GM23338 (cell line): Measurements from ENCODE around the gene AFAP1. TPM values are rescaled to one million over a fixed set of nuclear protein-coding genes. Genes with fewer than 3 reads are reported as not detected.

Experiments
- ATAC-seq: fragments of 200-7000 bp; cut with Tn5 transposase; 3 replicates; pipeline ENCODE4 v1.9.1; 2020
- DNase-seq: peaks from one replicate; pipeline ENCODE4 v3.0.0-alpha.2; 2015; ENCODE audit warnings: low spot score
- H2AFZ ChIP-seq: fragments of 200-600 bp; sonication (generic); 2 replicates; pipeline ENCODE4 v1.8.0; 2016; ENCODE audit warnings: antibody characterized with exemption, mild to moderate bottlenecking, moderate library complexity
- H3F3A ChIP-seq: fragments of 200-600 bp; sonication (generic); replicated peaks from 2 replicates; pipeline ENCODE4 v1.8.0; 2017; ENCODE audit warnings: antibody characterized with exemption, mixed run types, low read depth
- H3K27ac ChIP-seq: fragments of 200-600 bp; sonication (generic); 2 replicates; pipeline ENCODE4 v1.6.1; 2016; ENCODE audit warnings: low read depth
- H3K27me3 ChIP-seq: fragments of 200-600 bp; sonication (generic); 2 replicates; pipeline ENCODE4 v1.8.0; 2016; ENCODE audit warnings: mild to moderate bottlenecking, mixed run types, moderate library complexity; ENCODE audit not compliant: insufficient read depth
- H3K36me3 ChIP-seq: fragments of 200-600 bp; sonication (generic); 2 replicates; pipeline ENCODE4 v1.8.0; 2016; ENCODE audit warnings: mild to moderate bottlenecking; ENCODE audit not compliant: insufficient read depth
- H3K4me1 ChIP-seq: fragments of 200-600 bp; sonication (generic); 2 replicates; pipeline ENCODE4 v1.8.0; 2016; ENCODE audit warnings: mild to moderate bottlenecking, moderate library complexity; ENCODE audit not compliant: insufficient read depth
- H3K4me2 ChIP-seq: fragments of 200-600 bp; sonication (generic); 2 replicates; pipeline ENCODE4 v1.7.1; 2017; ENCODE audit warnings: mixed run types
- H3K4me3 ChIP-seq: fragments of 200-600 bp; sonication (generic); 2 replicates; pipeline ENCODE4 v1.6.1; 2016; ENCODE audit warnings: mixed run types
- H3K79me2 ChIP-seq: fragments of 200-600 bp; sonication (generic); replicated peaks from 2 replicates; pipeline ENCODE4 v1.8.0; 2017; ENCODE audit warnings: mild to moderate bottlenecking; ENCODE audit not compliant: insufficient read depth
- H3K9me2 ChIP-seq: fragments of 200-600 bp; sonication (generic); 2 replicates; pipeline ENCODE4 v1.8.0; 2017; ENCODE audit not compliant: insufficient read depth
- H4K20me1 ChIP-seq: fragments of 200-600 bp; sonication (generic); replicated peaks from 2 replicates; pipeline ENCODE4 v1.8.0; 2017; ENCODE audit warnings: mild to moderate bottlenecking; ENCODE audit not compliant: insufficient read depth
- H3K27ac Mint-ChIP-seq: 2 replicates; pipeline ENCODE4 v1.8.0; 2020; ENCODE audit warnings: inconsistent platforms, mild to moderate bottlenecking, moderate library complexity, mixed read lengths
- H3K27me3 Mint-ChIP-seq: 3 replicates; pipeline ENCODE4 v1.8.0; 2022; ENCODE audit warnings: low read depth, mild to moderate bottlenecking, moderate library complexity, mixed read lengths, inconsistent platforms; ENCODE audit not compliant: insufficient read depth, poor library complexity
- H3K36me3 Mint-ChIP-seq: 3 replicates; pipeline ENCODE4 v1.8.0; 2021; ENCODE audit warnings: low read depth, mild to moderate bottlenecking, inconsistent platforms, moderate library complexity, mixed read lengths
- H3K4me1 Mint-ChIP-seq: 3 replicates; pipeline ENCODE4 v1.8.0; 2020; ENCODE audit warnings: mild to moderate bottlenecking, inconsistent platforms, mixed read lengths
- H3K4me3 Mint-ChIP-seq: 3 replicates; pipeline ENCODE4 v1.8.0; 2021; ENCODE audit warnings: moderate library complexity, mild to moderate bottlenecking, inconsistent platforms, mixed read lengths
- H3K9me3 Mint-ChIP-seq: 3 replicates; pipeline ENCODE4 v1.8.0; 2020; ENCODE audit warnings: moderate library complexity, mild to moderate bottlenecking, inconsistent platforms, mixed read lengths
- ZNF331 ChIP-seq: fragments of 250-450 bp; sonication (Bioruptor Pico); IDR thresholded peaks from 2 replicates; pipeline ENCODE4 v1.5.0; 2020; ENCODE audit warnings: low read depth, mild to moderate bottlenecking, moderate library complexity
- polyA plus RNA-seq: library from polyadenylated mRNA; unstranded; fragments of >200 nt; fragmentation: Nextera tagmentation; extraction: Ambion mirVana; gene quantifications from 2 replicates; pipeline ENCODE4 v1.2.1, GENCODE V29; 2016
- total RNA-seq: library from RNA; depleted of rRNA; stranded (reverse); fragments of >200 nt; shearing (Covaris generic); gene quantifications from 2 replicates; pipeline ENCODE4 v1.2.3, GENCODE V29; 2014
- TF ChIP-seq, protein P1 (sequence below): fragments of 250-450 bp; sonication (Bioruptor Pico); IDR thresholded peaks from 2 replicates; pipeline ENCODE4 v1.5.0; 2020; ENCODE audit warnings: mild to moderate bottlenecking, moderate library complexity
- TF ChIP-seq, protein P2 (sequence below), 2 experiments: fragments of 200-600 bp in 1 of 2; sonication (generic) in 1 of 2; conservative IDR thresholded peaks; 2 replicates each; pipeline versions ENCODE4 v1.5.1 to v1.6.1; 2016 to 2017; ENCODE audit warnings: antibody characterized with exemption in 2 of 2, low read depth in 2 of 2, mild to moderate bottlenecking in 2 of 2, moderate library complexity in 1 of 2

The AFAP1 gene
- total and polyA plus RNA-seq, 2 experiments from 2014 or later, result 6.5 to 21.5 TPM

GRCh38 chr4:7771056-7771455 is 168.6 kb downstream of the AFAP1 start:
- no peak overlapping the region; the same call in 2 of the 3 replicates for H3K4me3 Mint-ChIP-seq
- H3K36me3 ChIP-seq, result no peaks in the 10 kb centered on the region

More at GRCh38 chr4:7771056-7771455, 168.6 kb downstream of the AFAP1 start:
- no peaks in the 10 kb centered on the region for H3K9me2 ChIP-seq
- H3K27me3 ChIP-seq, result no peaks in the 10 kb centered on the region
- no peak overlapping the region for H2AFZ ChIP-seq
- Mint-ChIP-seq H3K27ac (no peak overlapping the region), H3K9me3 (no peaks in the 10 kb centered on the region), H3K36me3 (peaks cover 28% of the 10 kb centered on the region), H3K4me1 (peaks cover 49% of the 10 kb centered on the region), H3K27me3 (peaks cover 17% of the 10 kb centered on the region)
- H3F3A ChIP-seq, result no peaks in the 10 kb centered on the region
- peaks cover 6% of the 10 kb centered on the region; the same call in 1 of the 2 replicates for H3K4me1 ChIP-seq
- DNase-seq (no peak), ATAC-seq (no peak)
- TF ChIP-seq, protein P1, sequence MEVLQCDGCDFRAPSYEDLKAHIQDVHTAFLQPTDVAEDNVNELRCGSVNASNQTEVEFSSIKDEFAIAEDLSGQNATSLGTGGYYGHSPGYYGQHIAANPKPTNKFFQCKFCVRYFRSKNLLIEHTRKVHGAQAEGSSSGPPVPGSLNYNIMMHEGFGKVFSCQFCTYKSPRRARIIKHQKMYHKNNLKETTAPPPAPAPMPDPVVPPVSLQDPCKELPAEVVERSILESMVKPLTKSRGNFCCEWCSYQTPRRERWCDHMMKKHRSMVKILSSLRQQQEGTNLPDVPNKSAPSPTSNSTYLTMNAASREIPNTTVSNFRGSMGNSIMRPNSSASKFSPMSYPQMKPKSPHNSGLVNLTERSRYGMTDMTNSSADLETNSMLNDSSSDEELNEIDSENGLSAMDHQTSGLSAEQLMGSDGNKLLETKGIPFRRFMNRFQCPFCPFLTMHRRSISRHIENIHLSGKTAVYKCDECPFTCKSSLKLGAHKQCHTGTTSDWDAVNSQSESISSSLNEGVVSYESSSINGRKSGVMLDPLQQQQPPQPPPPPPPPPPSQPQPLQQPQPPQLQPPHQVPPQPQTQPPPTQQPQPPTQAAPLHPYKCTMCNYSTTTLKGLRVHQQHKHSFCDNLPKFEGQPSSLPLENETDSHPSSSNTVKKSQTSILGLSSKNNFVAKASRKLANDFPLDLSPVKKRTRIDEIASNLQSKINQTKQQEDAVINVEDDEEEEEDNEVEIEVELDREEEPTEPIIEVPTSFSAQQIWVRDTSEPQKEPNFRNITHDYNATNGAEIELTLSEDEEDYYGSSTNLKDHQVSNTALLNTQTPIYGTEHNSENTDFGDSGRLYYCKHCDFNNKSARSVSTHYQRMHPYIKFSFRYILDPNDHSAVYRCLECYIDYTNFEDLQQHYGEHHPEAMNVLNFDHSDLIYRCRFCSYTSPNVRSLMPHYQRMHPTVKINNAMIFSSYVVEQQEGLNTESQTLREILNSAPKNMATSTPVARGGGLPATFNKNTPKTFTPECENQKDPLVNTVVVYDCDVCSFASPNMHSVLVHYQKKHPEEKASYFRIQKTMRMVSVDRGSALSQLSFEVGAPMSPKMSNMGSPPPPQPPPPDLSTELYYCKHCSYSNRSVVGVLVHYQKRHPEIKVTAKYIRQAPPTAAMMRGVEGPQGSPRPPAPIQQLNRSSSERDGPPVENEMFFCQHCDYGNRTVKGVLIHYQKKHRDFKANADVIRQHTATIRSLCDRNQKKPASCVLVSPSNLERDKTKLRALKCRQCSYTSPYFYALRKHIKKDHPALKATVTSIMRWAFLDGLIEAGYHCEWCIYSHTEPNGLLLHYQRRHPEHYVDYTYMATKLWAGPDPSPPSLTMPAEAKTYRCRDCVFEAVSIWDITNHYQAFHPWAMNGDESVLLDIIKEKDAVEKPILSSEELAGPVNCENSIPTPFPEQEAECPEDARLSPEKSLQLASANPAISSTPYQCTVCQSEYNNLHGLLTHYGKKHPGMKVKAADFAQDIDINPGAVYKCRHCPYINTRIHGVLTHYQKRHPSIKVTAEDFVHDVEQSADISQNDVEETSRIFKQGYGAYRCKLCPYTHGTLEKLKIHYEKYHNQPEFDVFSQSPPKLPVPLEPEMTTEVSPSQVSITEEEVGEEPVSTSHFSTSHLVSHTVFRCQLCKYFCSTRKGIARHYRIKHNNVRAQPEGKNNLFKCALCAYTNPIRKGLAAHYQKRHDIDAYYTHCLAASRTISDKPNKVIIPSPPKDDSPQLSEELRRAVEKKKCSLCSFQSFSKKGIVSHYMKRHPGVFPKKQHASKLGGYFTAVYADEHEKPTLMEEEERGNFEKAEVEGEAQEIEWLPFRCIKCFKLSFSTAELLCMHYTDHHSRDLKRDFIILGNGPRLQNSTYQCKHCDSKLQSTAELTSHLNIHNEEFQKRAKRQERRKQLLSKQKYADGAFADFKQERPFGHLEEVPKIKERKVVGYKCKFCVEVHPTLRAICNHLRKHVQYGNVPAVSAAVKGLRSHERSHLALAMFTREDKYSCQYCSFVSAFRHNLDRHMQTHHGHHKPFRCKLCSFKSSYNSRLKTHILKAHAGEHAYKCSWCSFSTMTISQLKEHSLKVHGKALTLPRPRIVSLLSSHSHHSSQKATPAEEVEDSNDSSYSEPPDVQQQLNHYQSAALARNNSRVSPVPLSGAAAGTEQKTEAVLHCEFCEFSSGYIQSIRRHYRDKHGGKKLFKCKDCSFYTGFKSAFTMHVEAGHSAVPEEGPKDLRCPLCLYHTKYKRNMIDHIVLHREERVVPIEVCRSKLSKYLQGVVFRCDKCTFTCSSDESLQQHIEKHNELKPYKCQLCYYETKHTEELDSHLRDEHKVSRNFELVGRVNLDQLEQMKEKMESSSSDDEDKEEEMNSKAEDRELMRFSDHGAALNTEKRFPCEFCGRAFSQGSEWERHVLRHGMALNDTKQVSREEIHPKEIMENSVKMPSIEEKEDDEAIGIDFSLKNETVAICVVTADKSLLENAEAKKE (CRISPR knock-in tag), result no peak
- TF ChIP-seq, protein P2, sequence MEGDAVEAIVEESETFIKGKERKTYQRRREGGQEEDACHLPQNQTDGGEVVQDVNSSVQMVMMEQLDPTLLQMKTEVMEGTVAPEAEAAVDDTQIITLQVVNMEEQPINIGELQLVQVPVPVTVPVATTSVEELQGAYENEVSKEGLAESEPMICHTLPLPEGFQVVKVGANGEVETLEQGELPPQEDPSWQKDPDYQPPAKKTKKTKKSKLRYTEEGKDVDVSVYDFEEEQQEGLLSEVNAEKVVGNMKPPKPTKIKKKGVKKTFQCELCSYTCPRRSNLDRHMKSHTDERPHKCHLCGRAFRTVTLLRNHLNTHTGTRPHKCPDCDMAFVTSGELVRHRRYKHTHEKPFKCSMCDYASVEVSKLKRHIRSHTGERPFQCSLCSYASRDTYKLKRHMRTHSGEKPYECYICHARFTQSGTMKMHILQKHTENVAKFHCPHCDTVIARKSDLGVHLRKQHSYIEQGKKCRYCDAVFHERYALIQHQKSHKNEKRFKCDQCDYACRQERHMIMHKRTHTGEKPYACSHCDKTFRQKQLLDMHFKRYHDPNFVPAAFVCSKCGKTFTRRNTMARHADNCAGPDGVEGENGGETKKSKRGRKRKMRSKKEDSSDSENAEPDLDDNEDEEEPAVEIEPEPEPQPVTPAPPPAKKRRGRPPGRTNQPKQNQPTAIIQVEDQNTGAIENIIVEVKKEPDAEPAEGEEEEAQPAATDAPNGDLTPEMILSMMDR (conservative IDR thresholded peaks at IDR 0.05; ENCODE audit: low read depth in 2 of 2), result no peak
- TF ChIP-seq ZNF331 (CRISPR knock-in tag), result no peak
- no peak overlapping the region for H3K4me2 ChIP-seq
- no peaks in the 10 kb centered on the region for H4K20me1 ChIP-seq
- no peak overlapping the region for H3K4me3 ChIP-seq
- H3K27ac ChIP-seq, result no peak overlapping the region
- H3K79me2 ChIP-seq, result no peaks in the 10 kb centered on the region
